ENCODE data around the gene RGMA.

The RGMA gene

DNA sequence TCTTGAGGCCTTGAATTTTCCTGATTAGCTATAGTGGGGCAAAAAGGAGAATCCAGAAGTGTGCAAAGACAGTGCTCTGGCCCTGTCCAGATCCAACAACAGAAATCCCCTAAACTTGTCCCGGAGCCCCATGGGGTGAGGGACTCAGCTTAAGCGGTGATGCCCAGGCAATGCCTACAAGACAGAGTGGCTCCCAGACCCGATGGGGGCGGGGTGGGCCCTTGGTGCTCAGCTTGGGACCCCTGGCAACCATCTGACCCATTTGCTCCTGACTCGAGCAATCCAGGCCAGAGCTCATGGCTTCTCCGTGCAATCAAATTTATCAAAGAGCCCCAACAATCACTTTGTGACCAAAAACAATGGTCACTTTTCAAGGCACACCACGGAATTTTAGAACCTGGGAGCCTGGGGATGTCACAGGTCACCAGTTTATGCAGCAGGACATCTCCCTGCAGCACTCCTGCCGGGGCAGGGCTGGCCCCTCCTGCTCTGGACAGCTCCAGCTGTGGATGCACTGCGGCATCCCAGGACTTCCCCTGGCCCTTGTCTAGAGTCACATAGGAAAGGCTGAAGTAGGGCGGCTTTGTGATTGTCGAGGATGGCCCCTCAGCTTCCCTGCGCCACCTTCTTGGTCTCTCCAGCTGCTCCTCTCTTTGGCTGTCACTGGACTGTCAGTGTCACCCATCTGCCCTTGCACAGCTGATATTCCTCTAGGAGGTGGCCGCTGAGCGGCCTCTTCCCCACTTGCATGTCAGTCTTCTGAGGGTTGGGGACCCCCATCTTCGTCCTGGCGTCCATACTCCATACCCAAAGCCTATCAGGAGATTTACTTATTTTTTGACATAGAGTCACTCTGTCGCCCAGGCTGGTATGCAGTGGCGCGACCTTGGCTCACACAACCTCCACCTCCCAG lies 28.4 kb downstream of the RGMA start:
- Histone ChIP-seq H3K4me3 (ENCODE audit: insufficient read depth, low read depth, low read length, poor library complexity, severe bottlenecking) (no peak overlapping the region), H3K27ac (ENCODE audit: insufficient read depth, low read length, poor library complexity, severe bottlenecking) (no peak overlapping the region), H3K36me3 (ENCODE audit: control insufficient read depth, insufficient read depth, low read length) (no peaks in the 10 kb centered on the region), H3K9me3 (ENCODE audit: control insufficient read depth, low read length) (no peaks in the 10 kb centered on the region), H3K4me1 (ENCODE audit: control insufficient read depth, insufficient read depth, low read length, poor library complexity, severe bottlenecking) (no peaks in the 10 kb centered on the region), H3K27me3 (replicated peaks; ENCODE audit: control insufficient read depth, insufficient read depth, low read length, poor library complexity, severe bottlenecking) (no peaks in the 10 kb centered on the region)
- no peak for DNase-seq

DNA sequence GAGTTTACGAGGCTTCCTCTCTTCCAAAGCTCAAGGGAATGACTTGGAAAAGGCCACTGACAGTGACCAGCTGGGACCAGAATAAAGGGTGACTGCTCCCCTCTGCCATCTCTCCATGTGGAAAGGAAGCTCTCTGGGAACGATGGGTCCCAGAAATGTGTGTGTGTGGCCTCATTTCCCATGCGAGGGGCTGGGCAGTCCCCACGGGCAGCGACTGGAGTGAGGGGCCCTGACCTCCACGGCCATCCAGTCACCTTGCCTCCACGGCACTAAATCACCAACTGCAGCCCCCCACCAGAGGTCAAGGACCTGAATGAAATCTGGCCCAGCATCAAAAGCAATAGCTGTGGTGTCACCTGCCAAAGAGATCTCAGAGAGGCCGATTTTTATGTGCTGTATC lies 29.6 kb downstream of the RGMA start:
- H3K36me3 ChIP-seq (ENCODE audit: control insufficient read depth, insufficient read depth, low read length): no peaks in the 10 kb centered on the region
- no peaks in the 10 kb centered on the region for H3K4me1 ChIP-seq (ENCODE audit: control insufficient read depth, insufficient read depth, low read length, poor library complexity, severe bottlenecking)
- H3K4me3 ChIP-seq (ENCODE audit: insufficient read depth, low read depth, low read length, poor library complexity, severe bottlenecking): no peak overlapping the region
- H3K9me3 ChIP-seq (ENCODE audit: control insufficient read depth, low read length): no peaks in the 10 kb centered on the region
- DNase-seq: no peak
- H3K27me3 ChIP-seq (replicated peaks; ENCODE audit: control insufficient read depth, insufficient read depth, low read length, poor library complexity, severe bottlenecking): no peaks in the 10 kb centered on the region
- no peak overlapping the region for H3K27ac ChIP-seq (ENCODE audit: insufficient read depth, low read length, poor library complexity, severe bottlenecking)

DNA sequence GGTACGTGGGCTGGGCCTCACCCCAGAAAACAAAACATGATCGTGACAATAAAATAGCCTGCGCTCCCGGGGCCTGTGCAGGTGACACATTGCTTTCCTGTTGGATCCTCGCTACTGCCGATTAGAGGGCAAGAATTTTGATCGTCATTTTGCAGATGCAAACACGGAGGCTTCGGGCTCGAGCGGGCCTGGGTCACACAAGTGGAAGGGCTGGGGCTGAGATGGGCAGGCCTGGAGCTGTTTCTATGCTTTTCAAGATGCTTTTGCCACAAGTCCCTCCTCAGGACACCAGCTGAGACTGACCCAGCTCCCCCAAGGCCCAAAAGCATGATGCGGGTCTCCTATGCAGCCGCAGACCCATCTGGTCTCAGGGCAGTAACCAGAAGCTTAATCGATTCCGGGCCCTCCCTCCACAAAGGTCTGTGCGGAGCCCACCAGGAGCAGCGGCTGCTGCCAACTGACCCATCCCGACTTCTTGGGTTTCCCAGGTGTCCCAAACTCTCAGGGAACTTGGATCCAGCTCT lies 30.0 kb downstream of the RGMA start:
- DNase-seq: no peak
- Histone ChIP-seq H3K4me3 (ENCODE audit: insufficient read depth, low read depth, low read length, poor library complexity, severe bottlenecking) (no peak overlapping the region), H3K4me1 (ENCODE audit: control insufficient read depth, insufficient read depth, low read length, poor library complexity, severe bottlenecking) (no peaks in the 10 kb centered on the region), H3K9me3 (ENCODE audit: control insufficient read depth, low read length) (no peaks in the 10 kb centered on the region), H3K36me3 (ENCODE audit: control insufficient read depth, insufficient read depth, low read length) (no peaks in the 10 kb centered on the region), H3K27ac (ENCODE audit: insufficient read depth, low read length, poor library complexity, severe bottlenecking) (no peak overlapping the region), H3K27me3 (replicated peaks; ENCODE audit: control insufficient read depth, insufficient read depth, low read length, poor library complexity, severe bottlenecking) (no peaks in the 10 kb centered on the region)

DNA sequence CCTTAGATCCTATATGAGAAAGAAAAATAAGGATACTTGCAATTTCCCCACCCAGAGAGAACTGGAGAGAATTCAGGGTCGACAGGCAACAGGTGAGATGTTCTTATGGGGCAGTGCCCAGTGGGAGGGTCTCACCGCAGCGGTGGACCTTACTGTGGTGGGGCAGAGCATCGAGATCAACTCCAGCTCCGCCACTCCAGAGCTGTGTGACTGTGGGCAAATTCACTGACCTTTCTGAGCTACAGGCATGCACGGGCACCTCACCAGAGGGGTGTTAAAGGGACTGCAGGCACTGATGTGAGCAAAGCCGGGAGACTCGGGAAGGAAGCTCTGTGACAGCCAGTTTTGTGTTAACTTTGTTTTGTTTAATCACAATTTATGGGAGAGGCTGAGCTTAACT lies 30.9 kb downstream of the RGMA start:
- Histone ChIP-seq H3K9me3 (ENCODE audit: control insufficient read depth, low read length) (no peaks in the 10 kb centered on the region), H3K36me3 (ENCODE audit: control insufficient read depth, insufficient read depth, low read length) (no peaks in the 10 kb centered on the region), H3K4me3 (ENCODE audit: insufficient read depth, low read depth, low read length, poor library complexity, severe bottlenecking) (no peak overlapping the region), H3K27me3 (replicated peaks; ENCODE audit: control insufficient read depth, insufficient read depth, low read length, poor library complexity, severe bottlenecking) (no peaks in the 10 kb centered on the region), H3K4me1 (ENCODE audit: control insufficient read depth, insufficient read depth, low read length, poor library complexity, severe bottlenecking) (no peaks in the 10 kb centered on the region), H3K27ac (ENCODE audit: insufficient read depth, low read length, poor library complexity, severe bottlenecking) (no peak overlapping the region)
- no peak for DNase-seq

DNA sequence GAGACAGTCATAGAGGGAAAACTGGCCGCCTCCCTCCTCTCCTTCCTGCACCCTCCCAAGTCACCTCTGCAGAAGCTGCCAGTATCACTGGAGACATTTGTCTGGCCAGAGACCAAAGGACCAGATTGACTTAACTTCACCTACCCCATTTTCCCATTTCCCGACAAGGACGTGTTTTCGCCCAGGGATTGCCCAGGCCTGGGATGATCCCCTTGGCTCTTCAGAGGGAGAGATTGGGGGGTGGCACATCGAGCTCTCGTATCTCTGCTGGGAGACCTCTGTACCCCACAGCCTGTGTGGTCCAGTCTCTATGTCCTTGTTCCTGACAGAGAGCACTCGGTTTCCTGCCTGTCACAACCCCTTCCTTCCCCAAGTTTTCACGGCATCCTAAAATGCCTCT lies 31.4 kb downstream of the RGMA start:
- H3K9me3 ChIP-seq (ENCODE audit: control insufficient read depth, low read length): no peaks in the 10 kb centered on the region
- no peak overlapping the region for H3K27ac ChIP-seq (ENCODE audit: insufficient read depth, low read length, poor library complexity, severe bottlenecking)
- no peak for DNase-seq
- H3K36me3 ChIP-seq (ENCODE audit: control insufficient read depth, insufficient read depth, low read length): no peaks in the 10 kb centered on the region
- no peaks in the 10 kb centered on the region for H3K27me3 ChIP-seq (replicated peaks; ENCODE audit: control insufficient read depth, insufficient read depth, low read length, poor library complexity, severe bottlenecking)
- no peaks in the 10 kb centered on the region for H3K4me1 ChIP-seq (ENCODE audit: control insufficient read depth, insufficient read depth, low read length, poor library complexity, severe bottlenecking)
- no peak overlapping the region for H3K4me3 ChIP-seq (ENCODE audit: insufficient read depth, low read depth, low read length, poor library complexity, severe bottlenecking)

DNA sequence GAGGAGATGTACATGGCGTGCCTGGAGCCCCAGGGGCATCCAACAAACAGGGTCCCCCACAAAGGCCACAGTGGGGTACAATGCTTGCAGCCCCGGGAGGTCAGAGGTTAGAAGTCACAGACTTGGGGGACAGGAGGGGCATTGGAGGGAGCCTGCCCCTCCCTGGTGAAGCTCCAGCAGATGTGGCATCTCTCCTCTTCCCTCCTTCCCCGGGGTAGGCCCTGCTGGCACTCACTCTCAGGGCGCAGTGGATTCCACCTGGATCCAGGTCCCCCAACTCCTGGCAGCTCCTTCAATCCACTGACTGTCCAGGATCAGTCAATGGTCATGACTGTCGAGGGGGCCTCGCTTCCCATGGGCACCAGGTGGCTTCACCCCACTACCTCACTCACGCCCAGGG lies 32.2 kb downstream of the RGMA start:
- Histone ChIP-seq H3K4me3 (ENCODE audit: insufficient read depth, low read depth, low read length, poor library complexity, severe bottlenecking) (no peak overlapping the region), H3K27me3 (replicated peaks; ENCODE audit: control insufficient read depth, insufficient read depth, low read length, poor library complexity, severe bottlenecking) (no peaks in the 10 kb centered on the region), H3K36me3 (ENCODE audit: control insufficient read depth, insufficient read depth, low read length) (no peaks in the 10 kb centered on the region), H3K27ac (ENCODE audit: insufficient read depth, low read length, poor library complexity, severe bottlenecking) (no peak overlapping the region), H3K9me3 (ENCODE audit: control insufficient read depth, low read length) (no peaks in the 10 kb centered on the region), H3K4me1 (ENCODE audit: control insufficient read depth, insufficient read depth, low read length, poor library complexity, severe bottlenecking) (no peaks in the 10 kb centered on the region)
- no peak for DNase-seq

DNA sequence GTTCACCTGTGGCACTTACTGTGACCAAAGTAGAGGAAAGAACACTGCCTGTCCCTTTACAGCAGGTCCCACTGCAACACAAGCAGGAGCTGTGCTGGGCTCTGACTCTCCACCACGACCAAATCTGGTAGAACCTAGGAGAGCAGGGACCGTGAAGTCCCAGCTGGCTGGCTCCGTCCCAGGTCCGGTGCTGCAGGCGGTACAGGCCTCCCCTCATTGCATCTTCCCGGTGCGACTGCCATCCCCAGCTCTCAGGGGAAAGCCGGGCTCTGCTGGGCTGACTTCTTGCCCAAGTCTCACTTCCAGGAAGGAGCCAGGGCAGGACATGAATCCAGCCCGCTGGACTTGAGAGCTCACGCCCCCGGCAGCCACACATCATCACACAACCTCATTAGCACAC lies 33.8 kb downstream of the RGMA start:
- H3K36me3 ChIP-seq (ENCODE audit: control insufficient read depth, insufficient read depth, low read length): no peaks in the 10 kb centered on the region
- no peak for DNase-seq
- H3K4me3 ChIP-seq (ENCODE audit: insufficient read depth, low read depth, low read length, poor library complexity, severe bottlenecking): no peak overlapping the region
- H3K27ac ChIP-seq (ENCODE audit: insufficient read depth, low read length, poor library complexity, severe bottlenecking): no peak overlapping the region
- H3K27me3 ChIP-seq (replicated peaks; ENCODE audit: control insufficient read depth, insufficient read depth, low read length, poor library complexity, severe bottlenecking): no peaks in the 10 kb centered on the region
- no peaks in the 10 kb centered on the region for H3K9me3 ChIP-seq (ENCODE audit: control insufficient read depth, low read length)
- no peaks in the 10 kb centered on the region for H3K4me1 ChIP-seq (ENCODE audit: control insufficient read depth, insufficient read depth, low read length, poor library complexity, severe bottlenecking)

DNA sequence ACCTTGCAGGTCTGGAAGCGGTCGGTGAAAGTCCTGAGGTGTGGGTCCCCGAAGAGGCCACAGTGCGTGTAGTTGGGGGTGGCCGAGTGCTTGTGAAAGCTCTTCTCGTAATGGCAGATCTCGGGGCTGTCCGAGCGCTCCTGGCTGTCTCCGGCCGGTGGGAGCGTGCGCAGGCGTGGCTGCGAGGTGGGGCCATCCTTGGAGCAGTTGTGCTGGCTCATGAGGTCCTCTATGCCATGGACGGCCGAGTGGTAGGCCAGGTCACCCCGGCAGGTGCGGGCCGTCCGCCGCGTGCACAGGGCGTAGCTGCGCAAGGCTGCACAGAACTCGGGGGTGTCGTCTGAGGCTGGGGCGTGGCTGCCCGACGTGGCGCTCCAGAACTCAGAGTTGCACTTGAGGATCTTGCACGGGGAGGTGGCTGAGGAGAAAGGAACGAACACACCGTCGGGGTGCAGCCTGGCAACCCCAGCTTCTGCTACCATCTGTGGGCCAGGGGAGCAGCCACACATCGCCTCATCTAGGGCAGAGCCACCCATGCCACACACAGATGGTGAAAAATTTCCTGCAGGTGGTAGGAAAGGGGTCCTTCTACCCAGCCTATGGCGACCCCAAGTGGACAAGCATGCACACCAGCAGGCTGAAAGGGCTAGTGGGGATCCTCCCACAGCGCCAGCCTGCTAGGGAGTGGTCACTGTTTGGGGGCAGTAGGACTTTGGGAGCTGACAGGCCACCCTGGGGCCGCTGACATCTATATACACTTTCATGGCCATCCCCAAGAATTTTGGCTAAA lies 36.7 kb downstream of the RGMA start:
- Histone ChIP-seq H3K36me3 (ENCODE audit: control insufficient read depth, insufficient read depth, low read length) (no peaks in the 10 kb centered on the region), H3K4me1 (ENCODE audit: control insufficient read depth, insufficient read depth, low read length, poor library complexity, severe bottlenecking) (peaks cover 9% of the 10 kb centered on the region), H3K9me3 (ENCODE audit: control insufficient read depth, low read length) (no peaks in the 10 kb centered on the region), H3K27ac (ENCODE audit: insufficient read depth, low read length, poor library complexity, severe bottlenecking) (no peak overlapping the region), H3K4me3 (ENCODE audit: insufficient read depth, low read depth, low read length, poor library complexity, severe bottlenecking) (no peak overlapping the region), H3K27me3 (replicated peaks; ENCODE audit: control insufficient read depth, insufficient read depth, low read length, poor library complexity, severe bottlenecking) (no peaks in the 10 kb centered on the region)
- DNase-seq: no peak

DNA sequence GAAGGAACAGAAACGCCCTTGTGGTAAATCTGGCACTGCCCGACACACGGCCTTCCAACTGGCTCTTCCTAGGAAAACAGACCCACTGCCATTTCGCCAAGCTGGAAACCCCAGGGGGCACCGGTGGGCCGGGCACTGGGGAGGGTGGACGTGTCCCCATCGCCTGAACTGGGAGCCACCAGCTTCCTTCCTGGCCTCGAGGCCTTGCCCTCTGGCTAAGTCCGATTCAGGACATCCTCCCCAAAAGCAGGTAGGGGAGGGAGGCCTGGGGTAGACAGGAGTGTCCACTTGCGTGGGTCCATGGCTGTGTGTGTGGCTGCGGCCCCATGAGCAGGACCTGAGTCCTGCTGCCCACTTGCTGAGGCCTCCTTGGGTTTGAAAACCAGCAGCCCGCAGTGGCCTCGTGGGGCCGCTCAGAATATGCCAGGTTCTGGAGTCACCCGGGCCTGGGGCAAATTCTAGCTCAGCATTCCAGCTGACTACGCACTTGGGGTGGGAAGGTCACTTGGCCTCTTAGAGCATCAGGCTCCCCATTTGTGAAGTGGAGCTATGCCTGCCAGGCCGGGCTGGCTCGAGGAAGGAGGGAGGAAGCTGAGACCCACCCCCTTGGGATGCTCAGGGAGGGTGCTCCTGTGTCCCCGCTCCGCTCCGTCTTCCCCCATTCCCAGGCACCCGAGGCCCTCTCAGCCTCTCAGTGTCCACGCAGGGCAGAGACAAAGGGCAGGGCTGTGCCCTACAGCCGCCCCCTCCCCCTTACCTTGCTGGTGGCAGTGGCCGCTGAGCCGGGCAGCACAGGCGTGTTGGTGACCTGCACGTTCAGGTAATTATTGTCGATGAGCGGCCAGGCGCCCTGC lies 37.5 kb downstream of the RGMA start:
- Histone ChIP-seq H3K4me3 (ENCODE audit: insufficient read depth, low read depth, low read length, poor library complexity, severe bottlenecking) (no peak overlapping the region), H3K9me3 (ENCODE audit: control insufficient read depth, low read length) (no peaks in the 10 kb centered on the region), H3K27me3 (replicated peaks; ENCODE audit: control insufficient read depth, insufficient read depth, low read length, poor library complexity, severe bottlenecking) (no peaks in the 10 kb centered on the region), H3K27ac (ENCODE audit: insufficient read depth, low read length, poor library complexity, severe bottlenecking) (no peak overlapping the region), H3K4me1 (ENCODE audit: control insufficient read depth, insufficient read depth, low read length, poor library complexity, severe bottlenecking) (peaks cover 12% of the 10 kb centered on the region), H3K36me3 (ENCODE audit: control insufficient read depth, insufficient read depth, low read length) (no peaks in the 10 kb centered on the region)
- DNase-seq: no peak
